ENCODE results near the gene BICC1. TPM values are rescaled to one million over a fixed set of nuclear protein-coding genes. Genes with fewer than 3 reads are reported as not detected.

Gene BICC1
- polyA plus RNA-seq, 1 donor (not counting 4 experiments of a cell fraction or from before 2014, with no cell fraction given): 4.2 TPM

DNA sequence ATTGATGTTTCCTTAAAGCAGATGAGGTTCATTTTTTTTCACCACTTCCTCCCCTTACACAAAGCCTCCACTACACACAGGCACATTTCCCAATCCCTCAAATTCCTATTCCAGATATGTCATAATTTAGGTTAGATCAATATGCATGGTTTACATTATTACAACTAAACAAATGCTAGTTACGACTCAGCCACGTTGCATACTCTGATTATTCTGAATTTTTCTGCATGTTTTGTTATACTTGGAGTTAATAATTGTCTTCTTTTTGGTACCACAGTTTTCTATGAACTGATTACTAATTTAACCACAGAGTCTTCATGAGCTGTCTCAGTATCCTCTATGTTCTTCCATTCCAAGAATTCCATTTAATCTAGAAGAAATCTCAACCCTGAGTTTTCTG lies 4.4 kb upstream of the BICC1 start:
- peaks cover 3% of the 10 kb centered on the region for H3K79me2 ChIP-seq (ENCODE audit: control insufficient read depth, insufficient read depth, low read length)
- H3K4me2 ChIP-seq (ENCODE audit: control insufficient read depth, extremely low read depth, insufficient read depth, low read depth, low read length): no peak overlapping the region
- H3K9me3 ChIP-seq (ENCODE audit: control insufficient read depth, low read depth, low read length): no peaks in the 10 kb centered on the region
- H3K9me1 ChIP-seq (ENCODE audit: control insufficient read depth, extremely low read depth, insufficient read depth, low read length): no peaks in the 10 kb centered on the region
- H3K27me3 ChIP-seq (ENCODE audit: control insufficient read depth, extremely low read depth, insufficient read depth, low read length): peaks cover 18% of the 10 kb centered on the region
- dilution Hi-C loops (cut with MboI; ENCODE audit: extremely low pct_ligation_motif_present, low sequenced_read_pairs): no loop called here
- H3K9ac ChIP-seq (ENCODE audit: control insufficient read depth, extremely low read depth, insufficient read depth, low read length): no peak overlapping the region
- no peak overlapping the region for H3K27ac ChIP-seq (ENCODE audit: control insufficient read depth, insufficient read depth, low read length)
- H3K36me3 ChIP-seq (ENCODE audit: control insufficient read depth in 2 of 2, extremely low read depth in 1 of 2, insufficient read depth in 2 of 2, low read length in 2 of 2): no peaks in the 10 kb centered on the region
- DNase-seq (ENCODE audit: low read depth, low spot score): no peak
- H2AFZ ChIP-seq (ENCODE audit: control insufficient read depth, low read length): no peak overlapping the region
- H3K4me1 ChIP-seq (ENCODE audit: control insufficient read depth, extremely low read depth, insufficient read depth, low read length): peaks cover 6% of the 10 kb centered on the region
- no peak overlapping the region for H3K4me3 ChIP-seq (ENCODE audit: control insufficient read depth in 2 of 3, extremely low read depth in 1 of 3, insufficient read depth in 2 of 3, low read depth in 1 of 3, low read length in 3 of 3)
- TF ChIP-seq, protein P1, sequence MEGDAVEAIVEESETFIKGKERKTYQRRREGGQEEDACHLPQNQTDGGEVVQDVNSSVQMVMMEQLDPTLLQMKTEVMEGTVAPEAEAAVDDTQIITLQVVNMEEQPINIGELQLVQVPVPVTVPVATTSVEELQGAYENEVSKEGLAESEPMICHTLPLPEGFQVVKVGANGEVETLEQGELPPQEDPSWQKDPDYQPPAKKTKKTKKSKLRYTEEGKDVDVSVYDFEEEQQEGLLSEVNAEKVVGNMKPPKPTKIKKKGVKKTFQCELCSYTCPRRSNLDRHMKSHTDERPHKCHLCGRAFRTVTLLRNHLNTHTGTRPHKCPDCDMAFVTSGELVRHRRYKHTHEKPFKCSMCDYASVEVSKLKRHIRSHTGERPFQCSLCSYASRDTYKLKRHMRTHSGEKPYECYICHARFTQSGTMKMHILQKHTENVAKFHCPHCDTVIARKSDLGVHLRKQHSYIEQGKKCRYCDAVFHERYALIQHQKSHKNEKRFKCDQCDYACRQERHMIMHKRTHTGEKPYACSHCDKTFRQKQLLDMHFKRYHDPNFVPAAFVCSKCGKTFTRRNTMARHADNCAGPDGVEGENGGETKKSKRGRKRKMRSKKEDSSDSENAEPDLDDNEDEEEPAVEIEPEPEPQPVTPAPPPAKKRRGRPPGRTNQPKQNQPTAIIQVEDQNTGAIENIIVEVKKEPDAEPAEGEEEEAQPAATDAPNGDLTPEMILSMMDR (optimal IDR thresholded peaks at IDR 0.05 in 1 of 3, IDR thresholded peaks at IDR 0.05 in 1 of 3, conservative IDR thresholded peaks at IDR 0.05 in 1 of 3; ENCODE audit: extremely low read depth in 1 of 3, insufficient read depth in 2 of 3, low read length in 3 of 3): no peak
- TF ChIP-seq EZH2 (IDR thresholded peaks at IDR 0.05; ENCODE audit: low read length): no peak
- peak; percentile 59 for FAIRE-seq
- H4K20me1 ChIP-seq (ENCODE audit: control insufficient read depth, extremely low read depth, insufficient read depth, low read length): no peaks in the 10 kb centered on the region

DNA sequence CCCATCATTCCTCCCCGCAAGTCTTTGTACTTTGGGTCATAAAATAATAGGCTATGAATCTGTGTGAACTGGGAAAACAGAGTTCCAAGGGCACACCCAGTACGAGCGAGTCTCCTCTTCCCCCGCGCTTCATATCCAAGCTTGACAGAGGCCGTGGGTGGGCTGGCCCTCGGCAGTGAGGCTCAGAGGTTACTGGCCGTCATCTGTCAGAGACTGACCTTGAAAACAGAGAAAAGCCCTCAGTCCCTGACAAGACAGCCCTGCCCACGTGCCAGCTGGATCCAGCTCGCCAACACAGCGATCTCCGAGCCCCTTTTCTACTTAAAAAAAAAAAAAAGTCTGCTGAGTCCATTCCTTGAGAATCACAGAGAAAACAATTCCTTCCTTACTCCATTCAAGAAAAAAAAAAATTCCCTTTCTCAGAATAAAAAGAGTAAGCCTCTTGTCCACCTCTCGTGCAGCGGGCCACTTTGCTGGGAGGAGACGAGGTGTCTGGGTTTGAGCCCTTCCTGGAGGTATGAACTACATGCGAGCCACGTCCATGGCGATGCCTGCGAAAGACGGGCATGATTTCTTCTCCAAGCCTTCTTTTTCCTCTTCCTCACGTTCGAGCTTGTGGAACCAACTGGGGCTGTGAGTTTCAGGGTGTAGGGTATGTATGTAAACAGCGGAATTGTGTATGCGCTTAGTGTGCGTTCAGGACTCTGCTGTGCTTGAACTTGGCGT lies 744 bp upstream of the BICC1 start:
- Histone ChIP-seq H3K9me1 (ENCODE audit: control insufficient read depth, extremely low read depth, insufficient read depth, low read length) (no peaks in the 10 kb centered on the region), H3K4me2 (ENCODE audit: control insufficient read depth, extremely low read depth, insufficient read depth, low read depth, low read length) (peak overlapping the region; percentile 97), H3K9me3 (ENCODE audit: control insufficient read depth, low read depth, low read length) (no peaks in the 10 kb centered on the region), H3K27me3 (ENCODE audit: control insufficient read depth, extremely low read depth, insufficient read depth, low read length) (peaks cover 23% of the 10 kb centered on the region), H4K20me1 (ENCODE audit: control insufficient read depth, extremely low read depth, insufficient read depth, low read length) (no peaks in the 10 kb centered on the region), H3K79me2 (ENCODE audit: control insufficient read depth, insufficient read depth, low read length) (peaks cover 23% of the 10 kb centered on the region), H3K4me3 (ENCODE audit: control insufficient read depth in 2 of 3, extremely low read depth in 1 of 3, insufficient read depth in 2 of 3, low read depth in 1 of 3, low read length in 3 of 3) (peak overlapping the region; percentile 13 to 77 (median 67)), H3K27ac (ENCODE audit: control insufficient read depth, insufficient read depth, low read length) (no peak overlapping the region), H3K36me3 (ENCODE audit: control insufficient read depth in 2 of 2, extremely low read depth in 1 of 2, insufficient read depth in 2 of 2, low read length in 2 of 2) (no peaks in the 10 kb centered on the region), H3K9ac (ENCODE audit: control insufficient read depth, extremely low read depth, insufficient read depth, low read length) (peak overlapping the region; percentile 41), H3K4me1 (ENCODE audit: control insufficient read depth, extremely low read depth, insufficient read depth, low read length) (peaks cover 13% of the 10 kb centered on the region), H2AFZ (ENCODE audit: control insufficient read depth, low read length) (peak overlapping the region; percentile 98)
- dilution Hi-C loops (cut with MboI; ENCODE audit: extremely low pct_ligation_motif_present, low sequenced_read_pairs): no loop called here
- TF ChIP-seq, protein P1 (optimal IDR thresholded peaks at IDR 0.05 in 1 of 3, IDR thresholded peaks at IDR 0.05 in 1 of 3, conservative IDR thresholded peaks at IDR 0.05 in 1 of 3; ENCODE audit: extremely low read depth in 1 of 3, insufficient read depth in 2 of 3, low read length in 3 of 3): no peak
- TF ChIP-seq EZH2 (IDR thresholded peaks at IDR 0.05; ENCODE audit: low read length): peak; percentile 48
- DNase-seq (ENCODE audit: low read depth, low spot score) (no peak), FAIRE-seq (no peak)

All from keratinocyte (primary cell).